GM23248 (cell line): ENCODE measurements around the gene CNN2.

ENCODE experiments used
- EZH2 ChIP-seq: fragments of 200-600 bp; sonication (generic); IDR thresholded peaks from 2 replicates; pipeline ENCODE4 v1.6.1; 2018; ENCODE audit warnings: antibody characterized with exemption, mild to moderate bottlenecking; ENCODE audit not compliant: insufficient read depth, poor library complexity, severe bottlenecking
- EZH2phosphoT487 ChIP-seq: fragments of 200-600 bp; sonication (generic); IDR thresholded peaks from 2 replicates; pipeline ENCODE4 v1.6.1; 2018; ENCODE audit warnings: antibody characterized with exemption, moderate library complexity, mild to moderate bottlenecking, low read depth; ENCODE audit not compliant: insufficient read depth

DNA sequence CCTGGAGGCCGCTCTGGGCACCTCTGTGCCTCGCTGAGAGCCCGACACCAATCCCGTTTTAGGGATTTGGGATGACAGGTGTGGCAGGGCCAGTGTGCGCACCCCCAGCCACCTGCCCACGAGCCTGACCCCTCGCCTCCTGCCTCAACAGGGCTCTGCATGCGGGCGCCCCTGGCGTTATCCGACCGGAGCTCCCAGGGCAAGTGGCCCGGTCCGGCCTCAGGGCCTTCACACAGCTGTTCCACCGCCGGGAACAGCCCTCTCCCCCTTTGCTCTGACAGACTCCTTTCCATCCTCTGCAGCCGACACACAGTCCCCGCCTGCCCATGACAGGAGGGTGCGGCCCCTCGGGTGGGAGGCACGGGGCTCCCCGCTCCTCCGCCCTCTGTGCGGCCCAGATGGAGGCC lies 49.3 kb upstream of the CNN2 start:
- TF ChIP-seq EZH2 (no peak), EZH2phosphoT487 (no peak)
